GM18499 (cell line): ENCODE results near the gene ACOT7.
"Not testable (repeated sequence)": the region's sequence is repeated elsewhere in the genome, so short reads cannot be mapped to it uniquely, and the experiment has no call there.

Experiments used
- ATAC-seq: cut with Tn5 transposase; IDR thresholded peaks from one replicate; pipeline ENCODE4 v1.9.1; 2021; ENCODE audit warnings: moderate number of reproducible peaks; ENCODE audit not compliant: insufficient read depth, unreplicated experiment

Gene ACOT7

GRCh38 chr1:6243053-6243834 is 150.3 kb downstream of the ACOT7 start:
- ATAC-seq = no peak

DNA sequence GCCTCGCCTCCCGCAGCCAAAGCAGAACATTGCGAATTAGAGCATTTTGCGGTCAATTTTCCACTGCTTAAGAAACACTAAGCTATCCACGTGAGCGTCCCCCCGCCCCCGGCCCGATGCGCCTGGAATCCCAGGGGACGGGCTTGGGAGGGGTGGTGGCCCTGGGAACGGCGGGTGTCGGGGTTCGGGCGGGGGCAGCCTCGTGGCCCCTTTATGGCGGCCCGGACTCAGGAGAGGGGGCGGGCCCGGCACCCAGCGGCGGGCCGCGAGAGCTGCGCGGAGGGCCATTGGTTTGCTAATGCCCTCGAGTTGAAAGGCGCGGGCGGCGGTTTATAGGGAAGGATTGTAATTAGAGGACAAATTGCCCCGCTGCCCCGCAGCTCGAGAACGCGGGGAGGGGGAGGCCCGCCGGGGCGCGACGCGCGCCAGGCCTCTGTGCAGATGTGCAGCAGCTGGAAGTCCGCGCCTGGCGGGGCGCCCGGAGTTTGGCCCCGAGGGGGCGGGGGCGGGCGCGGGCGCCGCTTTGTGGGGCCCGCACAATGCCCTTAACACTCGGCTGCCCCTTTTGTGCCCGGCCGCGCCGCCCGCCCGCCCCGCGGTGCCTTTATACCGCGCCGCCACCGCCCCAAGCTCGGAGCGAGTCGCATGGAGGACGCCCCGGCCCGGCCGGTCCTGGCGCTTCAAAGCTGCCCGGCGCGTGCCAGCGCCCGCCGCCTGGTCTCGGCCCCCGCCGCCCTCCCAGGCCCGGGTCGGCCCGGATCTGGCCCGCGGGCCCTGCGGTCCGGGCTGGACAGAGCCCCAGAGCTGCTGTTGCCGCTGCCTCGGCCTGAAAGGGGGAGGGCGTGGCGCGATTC is 151.5 kb downstream of the ACOT7 start:
- no peak for ATAC-seq

DNA sequence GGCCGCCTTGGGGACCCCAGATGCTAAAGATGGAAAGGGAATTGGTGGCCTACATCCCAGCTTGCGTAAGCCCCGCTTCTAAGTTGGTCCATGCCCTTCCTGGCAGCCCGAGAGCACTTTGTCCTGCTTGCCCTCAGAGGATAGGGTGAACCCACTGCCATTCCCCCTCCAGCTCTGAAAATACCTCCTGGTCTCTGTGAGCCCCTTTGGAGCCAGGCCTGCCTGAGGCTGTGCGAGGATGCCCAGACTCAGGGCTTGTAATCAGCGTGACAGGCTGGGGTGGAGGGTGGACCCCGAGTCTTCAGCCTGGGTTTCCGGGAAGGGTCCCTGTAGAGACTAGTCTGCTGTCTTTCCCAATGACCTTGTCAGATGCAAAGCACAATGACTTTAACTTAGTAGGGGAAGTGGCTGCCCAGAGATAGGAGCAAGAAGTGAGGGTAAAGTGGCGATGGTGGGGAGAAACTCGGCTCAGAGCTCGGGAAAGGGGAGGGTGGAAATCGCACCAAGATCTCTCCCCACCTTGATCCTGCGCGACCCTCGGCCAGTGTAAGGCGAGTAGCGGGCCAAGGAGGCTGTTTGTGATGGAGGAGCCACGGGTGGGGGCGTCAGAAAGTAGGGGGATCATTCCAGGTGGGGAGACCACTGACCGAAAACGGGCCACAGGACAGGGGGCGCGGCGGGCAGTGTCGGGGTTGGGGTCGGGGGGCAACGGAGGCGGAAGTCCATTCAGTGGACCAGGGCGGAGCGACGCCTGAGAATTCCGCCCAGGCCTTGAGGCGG is 152.3 kb downstream of the ACOT7 start:
- no peak for ATAC-seq

- ATAC-seq = no peak
Measured at GRCh38 chr1:6239950-6240768, 153.4 kb downstream of the ACOT7 start.

DNA sequence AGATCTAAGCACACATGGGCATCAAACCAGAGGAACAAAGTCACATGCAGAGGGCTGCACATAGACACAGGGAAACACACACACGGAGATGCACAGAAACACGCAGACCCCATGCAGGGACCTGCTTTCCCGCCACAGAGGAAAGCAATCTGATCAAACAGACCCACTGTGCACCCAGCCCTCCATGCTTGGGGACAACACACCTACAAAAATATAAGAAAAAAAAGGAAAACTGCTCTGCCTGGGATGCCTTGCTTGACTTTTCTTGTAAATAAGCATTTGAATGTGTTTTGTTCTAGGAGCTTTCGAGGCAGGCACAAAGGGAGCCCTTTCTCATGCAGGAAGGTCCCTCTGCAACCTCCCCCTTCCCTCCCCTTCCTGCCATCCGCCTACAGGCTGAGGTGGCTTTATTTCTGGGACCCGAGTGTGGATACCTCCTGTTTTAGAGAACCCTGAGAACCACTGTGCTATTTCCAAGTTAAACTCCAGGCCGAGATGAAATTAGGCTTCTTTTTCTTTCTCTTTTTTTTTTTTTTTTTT is 154.3 kb downstream of the ACOT7 start:
- ATAC-seq = no peak

- no peak for ATAC-seq
Measured at GRCh38 chr1:6237093-6237492, 156.5 kb downstream of the ACOT7 start.

GRCh38 chr1:6235296-6235677 is 158.3 kb downstream of the ACOT7 start:
- ATAC-seq = no peak

- no peak for ATAC-seq
Measured at GRCh38 chr1:6234502-6235295, 158.9 kb downstream of the ACOT7 start.

GRCh38 chr1:6233376-6233775 is 160.2 kb downstream of the ACOT7 start:
- no peak for ATAC-seq

- no peak for ATAC-seq
Measured at GRCh38 chr1:6225651-6226050, 167.9 kb downstream of the ACOT7 start.

GRCh38 chr1:6224718-6225117 is 168.8 kb downstream of the ACOT7 start:
- no peak for ATAC-seq

DNA sequence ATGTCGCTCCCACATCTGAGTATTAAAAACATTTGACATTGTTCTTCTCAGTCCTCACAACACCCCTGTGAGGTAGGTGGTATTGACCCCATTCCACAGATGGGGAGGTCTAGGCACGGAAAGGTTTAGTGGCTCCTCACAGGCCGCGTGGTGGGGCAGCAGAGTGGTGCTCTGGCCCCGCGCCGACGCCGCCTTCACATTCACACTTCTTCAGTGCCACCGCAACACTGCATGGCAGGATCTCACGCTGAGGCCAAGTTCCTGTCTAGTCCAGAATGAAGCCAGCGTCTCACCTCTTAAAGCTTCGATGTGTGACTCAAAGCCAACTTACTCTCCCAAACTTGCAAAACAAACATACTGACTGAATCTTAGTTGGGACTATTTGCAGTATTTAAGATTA is 169.9 kb downstream of the ACOT7 start:
- no peak for ATAC-seq

DNA sequence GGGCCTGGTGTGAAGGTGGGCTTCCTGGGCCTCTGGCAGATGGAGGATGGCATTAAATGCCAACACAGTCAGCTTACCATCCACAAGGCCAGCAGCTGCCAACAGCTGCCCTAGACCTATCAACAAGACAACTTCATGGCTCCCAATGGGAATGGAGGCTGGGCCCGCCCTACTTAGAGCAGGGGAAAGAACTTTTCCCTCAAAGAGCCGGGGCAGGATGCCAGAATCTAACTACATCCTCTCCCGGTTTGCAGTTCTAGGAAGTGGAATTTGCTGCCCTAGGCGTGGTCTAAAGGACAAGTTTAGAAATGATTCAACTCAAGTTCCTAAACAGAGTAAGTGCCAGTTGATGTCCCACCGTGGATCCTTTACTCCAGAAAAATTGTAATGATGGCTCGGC is 170.9 kb downstream of the ACOT7 start:
- ATAC-seq = no peak

- no peak for ATAC-seq
Measured at GRCh38 chr1:6221210-6221784, 172.3 kb downstream of the ACOT7 start.

DNA sequence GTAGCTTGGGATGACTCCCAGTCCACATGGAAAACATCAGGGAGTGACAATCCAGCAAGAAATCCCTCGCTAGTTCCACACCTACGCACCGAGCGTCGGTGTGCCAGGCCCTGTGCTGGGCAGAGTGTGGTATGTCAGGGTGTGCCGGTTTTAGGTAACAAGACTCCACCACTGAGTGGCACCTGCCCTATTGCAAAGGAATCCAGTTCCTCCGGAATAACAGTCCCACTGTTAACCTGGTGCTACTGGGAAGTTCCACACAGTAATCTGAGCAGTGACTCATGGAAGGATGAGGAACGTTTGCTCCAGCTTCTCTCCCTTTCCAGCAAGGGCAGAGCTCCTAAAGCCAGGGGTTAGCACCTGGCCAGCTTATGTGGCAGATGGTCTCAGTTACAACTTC is 173.3 kb downstream of the ACOT7 start:
- no peak for ATAC-seq

DNA sequence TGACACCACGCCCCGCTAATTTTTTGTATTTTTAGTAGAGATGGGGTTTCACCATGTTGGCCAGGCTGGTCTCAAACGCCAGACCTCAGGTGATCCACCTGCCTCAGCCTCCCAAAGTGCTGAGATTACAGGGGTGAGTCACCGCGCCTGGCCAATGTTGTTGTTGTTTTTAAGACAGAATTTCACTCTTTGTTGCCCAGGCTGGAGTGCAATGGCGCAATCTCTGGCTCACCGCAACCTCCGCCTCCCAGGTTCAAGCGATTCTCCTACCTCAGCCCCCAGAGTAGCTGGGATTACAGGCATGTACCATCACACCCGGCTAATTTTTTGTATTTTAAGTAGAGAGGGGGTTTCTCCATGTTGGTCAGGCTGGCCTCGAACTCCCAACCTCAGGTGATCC is 173.9 kb downstream of the ACOT7 start:
- not testable (repeated sequence) for ATAC-seq

- no peak for ATAC-seq
Measured at GRCh38 chr1:6218375-6219164, 175.0 kb downstream of the ACOT7 start.
